Vagina (tissue), 2 donors: ENCODE results near the gene FGFR2.

Experiments
- CTCF ChIP-seq, 3 experiments: fragments of 450-650 bp in 2 of 3; fragments of 200-600 bp in 1 of 3; sonication (generic) in 1 of 3; IDR thresholded peaks; one replicate each; pipeline ENCODE4 v1.5.1; 2017 to 2019; ENCODE audit warnings: antibody characterized with exemption in 3 of 3, mild to moderate bottlenecking in 2 of 3, moderate library complexity in 2 of 3
- POLR2A ChIP-seq, 2 donors: fragments of 450-650 bp; IDR thresholded peaks; one replicate each; pipeline ENCODE4 v1.6.1; 2017; ENCODE audit warnings: antibody characterized with exemption in 2 of 2, mild to moderate bottlenecking in 2 of 2, moderate library complexity in 2 of 2

DNA sequence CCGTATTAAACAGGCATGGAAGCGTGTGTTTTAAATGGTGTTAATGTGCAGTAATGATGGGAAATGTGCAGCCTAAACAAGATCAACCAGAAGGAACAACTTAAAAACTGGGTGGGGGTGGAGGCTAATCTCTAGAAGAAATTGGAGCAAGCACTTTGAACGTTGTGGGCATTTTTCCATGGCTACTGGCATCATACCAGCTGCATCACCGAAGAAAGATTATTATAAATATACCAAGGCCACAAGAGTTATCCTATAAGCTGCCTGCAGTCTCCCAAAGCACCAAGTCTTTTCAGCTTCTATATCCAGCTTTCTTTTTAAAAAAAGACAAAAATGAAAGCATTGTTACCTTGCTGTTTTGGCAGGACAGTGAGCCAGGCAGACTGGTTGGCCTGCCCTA lies 79.9 kb downstream of the FGFR2 start:
- no peak for TF ChIP-seq POLR2A (IDR thresholded peaks at IDR 0.05)
- no peak for TF ChIP-seq CTCF (IDR thresholded peaks at IDR 0.05)
